OCI-LY7 (cell line): Measurements from ENCODE around the gene PPA2.

Experiments
- CTCF ChIP-seq: fragments of 200-600 bp; sonication (generic); conservative IDR thresholded peaks from 2 replicates; pipeline ENCODE4 v1.5.1; 2014; ENCODE audit warnings: mild to moderate bottlenecking, antibody characterized with exemption, low read length, moderate library complexity, mixed read lengths
- EZH2phosphoT487 ChIP-seq: fragments of 200-600 bp; sonication (generic); IDR thresholded peaks from 2 replicates; pipeline ENCODE4 v1.6.1; 2018; ENCODE audit warnings: low read depth, borderline replicate concordance, mild to moderate bottlenecking, mixed run types, antibody characterized with exemption, low read length, moderate library complexity, mixed read lengths

GRCh38 chr4:105496899-105497298 is 23.0 kb upstream of the PPA2 start:
- TF ChIP-seq CTCF (peak; percentile 64), EZH2phosphoT487 (no peak)
